Left ventricle myocardium inferior (tissue), 1 donor: ENCODE results near the gene TP63. TPM values are rescaled to one million over a fixed set of nuclear protein-coding genes. Genes with fewer than 3 reads are reported as not detected.
A peak's percentile ranks its signal among the peaks of the same experiment; 100 is the strongest.

Experiments used
- DNase-seq: peaks from one replicate; pipeline ENCODE4 v3.0.0-alpha.2; 2020
- H3K27ac ChIP-seq: fragments of 200-600 bp; replicated peaks from 2 replicates; pipeline ENCODE4 v1.8.0; 2021
- H3K27me3 ChIP-seq: fragments of 200-600 bp; 2 replicates; pipeline ENCODE4 v1.8.0; 2021; ENCODE audit warnings: low read depth
- H3K36me3 ChIP-seq: fragments of 200-600 bp; 2 replicates; pipeline ENCODE4 v1.8.0; 2021
- H3K4me1 ChIP-seq: fragments of 200-600 bp; 2 replicates; pipeline ENCODE4 v1.8.0; 2021
- H3K4me3 ChIP-seq: fragments of 200-600 bp; 2 replicates; pipeline ENCODE4 v1.8.0; 2021; ENCODE audit warnings: mild to moderate bottlenecking, moderate library complexity
- H3K9me3 ChIP-seq: fragments of 200-600 bp; replicated peaks from 2 replicates; pipeline ENCODE4 v1.8.0; 2021
- CTCF ChIP-seq: fragments of 200-600 bp; IDR thresholded peaks from 2 replicates; pipeline ENCODE4 v1.8.0; 2021; ENCODE audit warnings: antibody characterized with exemption, mild to moderate bottlenecking, borderline replicate concordance
- intact Hi-C: fragments of 100-400 bp; cut with micrococcal nuclease; formaldehyde crosslinking; loops from one replicate; pipeline ENCODE4 v1.11.0; 2022
- total RNA-seq: library from RNA; stranded (reverse); fragmentation: NEBNext Ultra II Directional; extraction: Animal tissue kit (Norgen Biotek cat#: 25700); gene quantifications from one replicate; pipeline ENCODE4 v1.2.1, GENCODE V29; 2021
- donor health status: DM: no; HTN: yes; CAD: no; lungs with severe emphysema.

The TP63 gene
- total RNA-seq, 1 donor from 2014 or later, result 0.14 TPM

GRCh38 chr3:189862385-189862998 lies 231.3 kb downstream of the TP63 start:
- intact Hi-C loops, result no loop called here
- H3K9me3 ChIP-seq, result peaks cover 6% of the 10 kb centered on the region
- H3K27me3 ChIP-seq, result no peaks in the 10 kb centered on the region
- peaks cover 6% of the 10 kb centered on the region for H3K4me1 ChIP-seq
- peak overlapping the region; percentile 24 for H3K27ac ChIP-seq
- no peak for TF ChIP-seq CTCF
- no peak overlapping the region for H3K4me3 ChIP-seq
- DNase-seq, result no peak
- H3K36me3 ChIP-seq, result no peaks in the 10 kb centered on the region

GRCh38 chr3:189863031-189863430 lies 231.8 kb downstream of the TP63 start:
- no peaks in the 10 kb centered on the region for H3K36me3 ChIP-seq
- peak; percentile 37 for DNase-seq
- peaks cover 6% of the 10 kb centered on the region for H3K9me3 ChIP-seq
- no peaks in the 10 kb centered on the region for H3K27me3 ChIP-seq
- no peak for TF ChIP-seq CTCF
- H3K27ac ChIP-seq, result peak overlapping the region; percentile 49
- peaks cover 6% of the 10 kb centered on the region for H3K4me1 ChIP-seq
- H3K4me3 ChIP-seq, result no peak overlapping the region
- intact Hi-C loops, result no loop called here

GRCh38 chr3:189868061-189868460 lies 236.9 kb downstream of the TP63 start:
- peaks cover 6% of the 10 kb centered on the region for H3K4me1 ChIP-seq
- H3K4me3 ChIP-seq, result no peak overlapping the region
- no peak for DNase-seq
- H3K36me3 ChIP-seq, result peaks cover 4% of the 10 kb centered on the region
- intact Hi-C loops, result no loop called here
- H3K9me3 ChIP-seq, result no peaks in the 10 kb centered on the region
- no peak overlapping the region for H3K27ac ChIP-seq
- TF ChIP-seq CTCF, result no peak
- H3K27me3 ChIP-seq, result no peaks in the 10 kb centered on the region

- no peak overlapping the region for H3K4me3 ChIP-seq
- peaks cover 4% of the 10 kb centered on the region for H3K36me3 ChIP-seq
- H3K9me3 ChIP-seq, result no peaks in the 10 kb centered on the region
- H3K27ac ChIP-seq, result no peak overlapping the region
- no peaks in the 10 kb centered on the region for H3K27me3 ChIP-seq
- DNase-seq, result no peak
- intact Hi-C loops, result no loop called here
- no peaks in the 10 kb centered on the region for H3K4me1 ChIP-seq
- TF ChIP-seq CTCF, result no peak
Measured at GRCh38 chr3:189869165-189869564, 238.0 kb downstream of the TP63 start.

GRCh38 chr3:189871418-189871817 lies 240.2 kb downstream of the TP63 start:
- Histone ChIP-seq H3K27ac (no peak overlapping the region), H3K27me3 (no peaks in the 10 kb centered on the region), H3K9me3 (no peaks in the 10 kb centered on the region), H3K4me3 (no peak overlapping the region), H3K4me1 (no peaks in the 10 kb centered on the region), H3K36me3 (peaks cover 4% of the 10 kb centered on the region)
- DNase-seq, result no peak
- intact Hi-C loops, result no loop called here
- no peak for TF ChIP-seq CTCF
